Uterus (tissue), 4 donors: ENCODE measurements around the gene DMP1. TPM values are rescaled to one million over a fixed set of nuclear protein-coding genes. Genes with fewer than 3 reads are reported as not detected.
A peak's percentile ranks its signal among the peaks of the same experiment; 100 is the strongest.

Experiments
- DNase-seq, 2 donors: peaks; one replicate each; pipeline ENCODE4 v3.0.0-alpha.2; 2019 to 2020
- H3K27ac ChIP-seq, 2 donors: fragments of 200-600 bp; sonication (generic); 1 replicate in 1 of 2; 2 replicates in 1 of 2; pipeline ENCODE4 v1.5.1; 2016 to 2018
- H3K27me3 ChIP-seq, 2 donors: fragments of 200-600 bp; sonication (generic); one replicate each; pipeline ENCODE4 v1.5.1; 2018 to 2019; ENCODE audit warnings: control low read depth in 1 of 2
- H3K36me3 ChIP-seq, 2 donors: fragments of 200-600 bp; sonication (generic); one replicate each; pipeline ENCODE4 v1.5.1; 2019; ENCODE audit warnings: control low read depth in 1 of 2
- H3K4me1 ChIP-seq, 2 donors: fragments of 200-600 bp; sonication (generic); one replicate each; pipeline ENCODE4 v1.5.1; 2018 to 2019; ENCODE audit warnings: control low read depth in 1 of 2
- H3K4me3 ChIP-seq, 2 donors: fragments of 200-600 bp; sonication (generic); 1 replicate in 1 of 2; 2 replicates in 1 of 2; pipeline ENCODE4 v1.5.1; 2018 to 2019; ENCODE audit warnings: mild to moderate bottlenecking in 1 of 2
- H3K9me3 ChIP-seq, 2 donors: fragments of 200-600 bp; sonication (generic); one replicate each; pipeline ENCODE4 v1.5.1; 2019; ENCODE audit warnings: control low read depth in 1 of 2
- CTCF ChIP-seq, 4 experiments: fragments of 200-600 bp in 2 of 4; fragments of 450-650 bp in 2 of 4; sonication (generic) in 2 of 4; IDR thresholded peaks; one replicate each; pipeline ENCODE4 v1.5.1; 2016 to 2019; ENCODE audit warnings: antibody characterized with exemption in 4 of 4, mild to moderate bottlenecking in 2 of 4, moderate library complexity in 1 of 4
- POLR2A ChIP-seq, 2 donors: fragments of 450-650 bp; IDR thresholded peaks; one replicate each; pipeline ENCODE4 v1.6.1; 2016; ENCODE audit warnings: antibody characterized with exemption in 2 of 2, mild to moderate bottlenecking in 1 of 2, moderate library complexity in 1 of 2
- intact Hi-C: fragments of 100-400 bp; cut with DNase I; formaldehyde crosslinking; loops from one replicate; pipeline ENCODE4 v1.15.1; 2023; ENCODE audit warnings: low total_unique reads
- total RNA-seq, 4 donors: library from RNA; depleted of rRNA in 3 of 4; stranded (reverse); fragments of >200 nt in 3 of 4; gene quantifications; one replicate each; pipeline versions ENCODE4 v1.1.0 to v1.2.4, GENCODE V29; 2014 to 2023
- donor health status: DM: yes; HTN: yes; CAD: no.

Gene DMP1
- total RNA-seq, 4 donors from 2014 or later: not detected

DNA sequence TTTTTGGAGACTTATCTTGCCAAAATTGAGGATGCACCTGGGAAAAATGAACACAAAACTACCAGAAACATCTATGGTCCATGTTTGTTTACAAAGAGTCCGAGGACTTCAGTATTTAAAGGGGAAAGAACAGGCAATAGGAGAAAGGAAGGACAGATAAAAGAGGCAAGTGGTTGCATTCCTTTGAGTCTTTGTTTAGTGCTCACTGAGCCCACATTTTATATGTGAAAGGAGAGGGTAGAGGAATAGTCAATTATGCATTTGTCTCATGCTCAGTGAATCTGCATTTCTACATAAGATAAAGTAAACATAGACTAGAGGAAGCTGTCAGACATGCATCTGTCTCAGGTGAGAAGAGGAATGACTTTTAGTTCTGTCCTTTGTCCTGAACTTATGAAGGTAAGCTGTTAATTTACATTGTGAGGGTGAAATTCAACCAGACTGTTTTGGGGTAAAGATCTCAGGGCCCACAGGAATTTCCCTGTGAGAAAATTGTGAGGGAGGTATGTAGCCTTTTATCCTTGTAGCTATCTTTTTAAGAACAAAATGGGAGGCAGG lies 4.5 kb downstream of the DMP1 start:
- DNase-seq: no peak
- Histone ChIP-seq H3K4me3 (no peak overlapping the region), H3K36me3 (no peaks in the 10 kb centered on the region), H3K9me3 (no peaks in the 10 kb centered on the region), H3K27me3 (no peaks in the 10 kb centered on the region), H3K27ac (no peak overlapping the region), H3K4me1 (no peaks in the 10 kb centered on the region)
- intact Hi-C loops: no loop called here
- no peak for TF ChIP-seq POLR2A (IDR thresholded peaks at IDR 0.05)
- TF ChIP-seq CTCF (IDR thresholded peaks at IDR 0.05): no peak

GRCh38 chr4:87657525-87657924 lies 7.4 kb downstream of the DMP1 start:
- no peak for TF ChIP-seq POLR2A (IDR thresholded peaks at IDR 0.05)
- no peak for TF ChIP-seq CTCF (IDR thresholded peaks at IDR 0.05)
- no peaks in the 10 kb centered on the region for H3K27me3 ChIP-seq
- H3K4me3 ChIP-seq: no peak overlapping the region
- H3K9me3 ChIP-seq: no peaks in the 10 kb centered on the region
- no peak for DNase-seq
- intact Hi-C loops: no loop called here
- H3K36me3 ChIP-seq: no peaks in the 10 kb centered on the region
- no peaks in the 10 kb centered on the region for H3K4me1 ChIP-seq
- H3K27ac ChIP-seq: no peak overlapping the region

- Histone ChIP-seq H3K9me3 (no peaks in the 10 kb centered on the region), H3K27me3 (no peaks in the 10 kb centered on the region), H3K4me1 (no peaks in the 10 kb centered on the region), H3K4me3 (no peak overlapping the region), H3K36me3 (no peaks in the 10 kb centered on the region), H3K27ac (peak overlapping the region; percentile 56)
- no peak for DNase-seq
- intact Hi-C loops: no loop called here
- TF ChIP-seq POLR2A (IDR thresholded peaks at IDR 0.05) (no peak), CTCF (IDR thresholded peaks at IDR 0.05) (no peak)
Measured at GRCh38 chr4:87659247-87659931, 9.3 kb downstream of the DMP1 start.

DNA sequence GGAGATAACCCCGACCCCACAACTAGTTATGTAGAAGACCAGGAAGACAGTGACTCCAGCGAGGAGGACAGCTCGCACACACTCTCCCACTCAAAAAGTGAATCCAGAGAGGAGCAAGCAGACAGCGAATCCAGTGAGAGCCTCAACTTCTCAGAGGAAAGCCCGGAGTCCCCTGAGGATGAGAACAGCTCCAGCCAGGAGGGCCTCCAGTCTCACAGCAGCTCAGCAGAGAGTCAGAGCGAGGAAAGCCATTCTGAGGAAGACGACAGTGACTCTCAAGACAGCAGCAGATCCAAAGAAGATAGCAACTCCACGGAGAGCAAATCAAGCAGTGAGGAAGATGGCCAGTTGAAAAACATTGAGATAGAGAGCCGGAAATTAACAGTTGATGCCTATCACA lies 12.8 kb downstream of the DMP1 start:
- intact Hi-C loops: no loop called here
- Histone ChIP-seq H3K27ac (no peak overlapping the region), H3K36me3 (no peaks in the 10 kb centered on the region), H3K27me3 (no peaks in the 10 kb centered on the region), H3K4me3 (no peak overlapping the region), H3K9me3 (no peaks in the 10 kb centered on the region), H3K4me1 (no peaks in the 10 kb centered on the region)
- no peak for DNase-seq
- TF ChIP-seq POLR2A (IDR thresholded peaks at IDR 0.05) (no peak), CTCF (IDR thresholded peaks at IDR 0.05) (no peak)

DNA sequence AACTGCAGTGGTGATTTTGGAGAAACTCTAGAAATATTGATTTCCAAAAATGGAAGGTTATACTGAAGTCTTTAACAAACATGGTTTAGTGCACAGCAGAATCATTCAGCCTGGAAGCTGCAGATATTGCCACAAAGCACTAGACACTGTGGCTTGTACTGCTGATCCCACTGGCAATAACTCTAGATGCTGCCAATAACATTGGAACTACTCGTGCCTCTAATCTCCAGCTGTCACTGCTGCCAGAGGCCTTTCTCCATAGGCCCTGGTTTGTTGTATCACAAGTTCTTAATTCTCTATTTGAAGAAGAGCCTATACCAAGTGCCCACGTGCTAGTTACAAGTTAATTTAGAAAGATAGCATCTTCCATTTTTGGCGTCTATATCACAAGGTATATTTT lies 19.3 kb downstream of the DMP1 start:
- H3K9me3 ChIP-seq: no peaks in the 10 kb centered on the region
- H3K27ac ChIP-seq: no peak overlapping the region
- TF ChIP-seq CTCF (IDR thresholded peaks at IDR 0.05) (no peak), POLR2A (IDR thresholded peaks at IDR 0.05) (no peak)
- no peak for DNase-seq
- H3K4me1 ChIP-seq: no peaks in the 10 kb centered on the region
- no peaks in the 10 kb centered on the region for H3K36me3 ChIP-seq
- intact Hi-C loops: no loop called here
- no peaks in the 10 kb centered on the region for H3K27me3 ChIP-seq
- no peak overlapping the region for H3K4me3 ChIP-seq
